Fibroblast of villous mesenchyme (primary cell): ENCODE results near the gene SNAI3. TPM values are rescaled to one million over a fixed set of nuclear protein-coding genes. Genes with fewer than 3 reads are reported as not detected.

ENCODE experiments used
- DNase-seq: peaks from one replicate; pipeline ENCODE4 v3.0.0-alpha.2; 2010; ENCODE audit warnings: low read depth
- H3K4me3 ChIP-seq: 2 replicates; pipeline ENCODE4 v1.5.1; 2011; ENCODE audit warnings: low read depth, mild to moderate bottlenecking, low read length
- total RNA-seq: library from RNA; depleted of rRNA; stranded (reverse); fragments of >200 nt; gene quantifications from 2 replicates; pipeline ENCODE4 v1.2.3, GENCODE V29; 2012
- TF ChIP-seq, protein P1 (sequence below): IDR thresholded peaks from 2 replicates; pipeline ENCODE4 v1.5.1; 2012; ENCODE audit warnings: low read depth, mild to moderate bottlenecking, low read length; ENCODE audit not compliant: insufficient read depth

The SNAI3 gene
- total RNA-seq, 1 donor: not detected

DNA sequence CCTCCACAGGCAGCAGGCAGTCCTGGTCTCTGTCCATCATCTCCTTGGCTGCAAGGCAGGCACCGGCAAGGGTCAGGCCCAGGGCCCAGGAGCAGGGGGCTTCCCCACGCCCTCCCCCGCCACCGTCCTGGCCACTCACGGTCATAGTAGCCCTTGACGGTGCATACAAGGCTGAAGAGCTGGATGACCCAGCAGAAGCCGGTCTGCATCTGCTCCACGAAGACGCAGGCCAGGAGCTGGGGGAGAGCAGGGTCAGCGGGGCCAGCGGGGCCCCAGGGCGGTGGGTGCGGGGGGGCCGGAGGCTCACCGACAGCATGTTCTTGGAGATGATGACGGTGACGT lies 40.1 kb upstream of the SNAI3 start:
- no peak for DNase-seq
- H3K4me3 ChIP-seq: no peak overlapping the region
- TF ChIP-seq, protein P1, sequence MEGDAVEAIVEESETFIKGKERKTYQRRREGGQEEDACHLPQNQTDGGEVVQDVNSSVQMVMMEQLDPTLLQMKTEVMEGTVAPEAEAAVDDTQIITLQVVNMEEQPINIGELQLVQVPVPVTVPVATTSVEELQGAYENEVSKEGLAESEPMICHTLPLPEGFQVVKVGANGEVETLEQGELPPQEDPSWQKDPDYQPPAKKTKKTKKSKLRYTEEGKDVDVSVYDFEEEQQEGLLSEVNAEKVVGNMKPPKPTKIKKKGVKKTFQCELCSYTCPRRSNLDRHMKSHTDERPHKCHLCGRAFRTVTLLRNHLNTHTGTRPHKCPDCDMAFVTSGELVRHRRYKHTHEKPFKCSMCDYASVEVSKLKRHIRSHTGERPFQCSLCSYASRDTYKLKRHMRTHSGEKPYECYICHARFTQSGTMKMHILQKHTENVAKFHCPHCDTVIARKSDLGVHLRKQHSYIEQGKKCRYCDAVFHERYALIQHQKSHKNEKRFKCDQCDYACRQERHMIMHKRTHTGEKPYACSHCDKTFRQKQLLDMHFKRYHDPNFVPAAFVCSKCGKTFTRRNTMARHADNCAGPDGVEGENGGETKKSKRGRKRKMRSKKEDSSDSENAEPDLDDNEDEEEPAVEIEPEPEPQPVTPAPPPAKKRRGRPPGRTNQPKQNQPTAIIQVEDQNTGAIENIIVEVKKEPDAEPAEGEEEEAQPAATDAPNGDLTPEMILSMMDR: no peak

DNA sequence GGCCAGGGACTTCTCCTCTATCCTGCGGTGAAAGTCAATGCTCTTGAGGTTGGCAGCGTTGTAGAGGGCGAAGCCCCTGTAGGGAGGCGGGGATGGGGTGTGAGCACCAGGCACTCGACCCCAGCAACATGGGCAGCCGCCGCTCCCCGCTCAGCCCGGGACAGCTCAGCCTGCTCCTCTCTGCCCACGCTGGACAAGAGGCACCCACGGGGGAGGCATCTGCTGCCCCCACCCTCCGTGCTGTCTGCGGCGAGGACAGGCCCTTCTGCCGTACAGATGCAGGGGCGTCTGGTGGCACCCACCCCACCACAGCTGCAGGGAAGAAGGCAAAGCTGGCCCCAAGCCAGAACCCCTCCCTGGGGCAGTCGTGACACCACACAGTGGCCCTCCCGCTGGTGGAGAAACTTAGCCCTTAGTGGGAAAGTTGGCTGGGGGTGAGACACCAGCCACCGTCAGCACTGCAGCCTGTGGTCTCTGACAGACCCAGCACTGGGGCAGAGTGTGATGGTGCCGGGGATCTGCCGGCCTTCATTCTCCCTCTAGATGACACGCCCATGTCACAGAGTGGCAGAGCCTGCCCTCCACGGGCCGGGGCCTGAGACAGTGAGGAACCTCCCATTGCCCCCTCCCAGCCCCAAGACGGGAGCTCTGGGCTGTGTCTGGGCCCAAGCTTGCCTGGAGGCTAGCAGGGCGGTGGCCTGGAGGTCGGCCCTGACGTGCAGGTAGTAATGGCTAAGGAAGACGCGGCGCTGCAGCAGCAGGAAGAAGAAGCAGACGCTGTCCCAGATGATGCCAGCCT lies 39.5 kb upstream of the SNAI3 start:
- no peak for DNase-seq
- TF ChIP-seq, protein P1: no peak
- H3K4me3 ChIP-seq: no peak overlapping the region

DNA sequence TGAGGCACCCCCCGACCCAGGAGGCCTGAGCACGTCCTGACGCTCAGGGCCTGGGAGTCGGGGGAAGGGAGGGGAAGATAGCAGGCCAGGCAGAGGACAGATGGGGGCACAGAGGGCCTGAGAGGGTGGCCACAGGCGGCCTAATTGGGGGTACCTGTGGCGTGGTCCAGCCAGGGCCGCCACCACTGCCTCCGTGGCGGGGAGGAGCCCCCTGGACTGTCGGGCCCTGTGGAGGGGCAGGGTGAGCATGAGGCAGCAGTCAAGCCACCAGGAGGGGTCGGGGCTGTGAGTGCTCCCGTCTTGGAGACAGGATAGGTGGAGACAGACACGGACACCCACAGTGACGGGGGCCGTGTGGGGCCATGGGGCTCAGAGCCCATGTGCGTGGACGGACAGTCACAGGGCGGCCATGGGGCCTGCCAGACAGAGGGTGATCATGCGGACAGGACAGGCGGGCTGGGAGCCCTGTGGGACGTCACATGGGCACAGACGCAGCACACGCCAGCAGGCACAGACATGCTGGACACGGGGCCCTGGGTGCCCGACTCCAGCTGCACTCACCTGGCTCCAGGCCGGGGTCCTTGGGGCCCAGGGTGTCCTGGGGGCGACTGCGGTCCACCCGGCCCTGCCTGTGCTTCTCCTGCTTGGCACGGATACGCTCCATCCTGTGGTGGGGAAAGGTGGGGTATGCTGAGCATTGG lies 38.7 kb upstream of the SNAI3 start:
- no peak for DNase-seq
- TF ChIP-seq, protein P1: no peak
- no peak overlapping the region for H3K4me3 ChIP-seq

DNA sequence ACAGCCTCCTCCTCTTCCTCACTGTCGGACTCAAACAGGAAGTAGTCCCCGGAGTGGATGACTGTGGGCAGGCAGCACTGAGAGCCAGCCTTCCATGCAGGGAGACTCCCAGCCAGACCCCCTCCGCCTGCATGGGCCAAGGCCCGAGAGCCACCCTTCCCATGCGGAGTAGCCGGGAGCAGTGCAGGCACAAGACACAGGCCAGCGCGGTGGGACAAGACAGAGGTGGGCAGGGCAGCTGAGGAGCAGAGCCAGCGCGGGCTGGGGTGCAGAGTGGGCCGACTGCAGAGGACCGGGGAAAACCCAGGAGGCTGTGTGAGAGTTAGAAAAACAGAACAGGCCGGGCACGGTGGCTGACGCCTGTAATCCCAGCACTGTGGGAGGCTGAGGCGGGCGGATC lies 37.6 kb upstream of the SNAI3 start:
- no peak overlapping the region for H3K4me3 ChIP-seq
- TF ChIP-seq, protein P1: no peak
- DNase-seq: no peak

DNA sequence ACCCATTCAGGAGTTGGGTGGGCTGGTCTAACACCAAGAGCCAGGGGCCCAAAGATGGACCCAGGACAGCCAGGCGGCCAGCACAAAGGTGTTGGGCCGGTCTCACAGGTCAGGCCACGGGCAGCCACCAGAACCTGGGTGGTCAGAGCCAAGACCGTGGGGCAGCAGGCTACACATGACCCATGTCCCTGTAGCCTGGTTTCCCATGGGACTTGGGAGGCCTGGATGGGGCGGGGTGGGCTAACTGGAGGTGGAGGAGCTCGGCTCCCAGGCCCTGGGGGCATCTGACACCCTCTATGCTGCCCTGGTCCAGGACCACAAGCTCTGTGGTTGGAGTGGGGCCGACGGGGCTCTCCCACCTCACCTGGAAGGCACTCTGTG lies 37.2 kb upstream of the SNAI3 start:
- H3K4me3 ChIP-seq: no peak overlapping the region
- no peak for DNase-seq
- TF ChIP-seq, protein P1: no peak

DNA sequence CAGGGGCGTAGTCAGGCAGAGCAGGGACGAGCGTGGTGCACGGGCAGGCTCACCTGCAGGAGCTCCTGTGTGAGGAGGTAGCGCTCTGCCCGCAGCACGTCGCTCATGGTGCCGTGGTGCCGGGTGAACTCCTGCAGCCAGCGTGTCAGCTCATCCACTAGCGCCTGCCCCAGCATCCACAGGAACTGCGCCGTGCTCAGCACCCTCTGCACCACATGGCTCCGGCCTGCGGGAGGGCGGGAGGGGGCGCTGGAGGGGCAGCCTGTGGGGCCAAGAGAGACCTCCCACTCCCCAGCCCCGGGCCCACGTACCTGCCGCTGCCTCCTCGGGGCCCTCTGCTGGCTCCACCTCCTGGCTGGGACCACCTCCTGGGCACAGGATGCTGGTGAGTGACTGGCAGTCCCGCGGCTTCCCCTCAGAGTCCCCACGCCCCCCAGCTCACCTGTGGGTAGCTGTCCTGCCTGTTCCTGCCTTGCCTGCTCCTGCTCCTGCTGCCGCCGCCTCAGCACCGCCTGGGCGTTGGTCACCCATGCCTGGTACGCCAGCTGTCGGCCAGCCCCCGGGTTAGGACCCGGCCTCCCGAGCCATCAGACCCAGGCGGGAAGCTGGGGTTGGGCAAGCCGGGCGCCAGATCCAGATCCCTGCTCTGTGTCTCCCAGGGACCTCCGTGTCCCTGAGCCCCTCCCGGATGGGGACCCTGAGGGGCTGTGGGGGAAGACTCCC lies 36.6 kb upstream of the SNAI3 start:
- TF ChIP-seq, protein P1: no peak
- DNase-seq: no peak
- no peak overlapping the region for H3K4me3 ChIP-seq
